HG03060 (cell line): Measurements from ENCODE around the gene SEC63.
"Not testable (repeated sequence)": the region's sequence is repeated elsewhere in the genome, so short reads cannot be mapped to it uniquely, and the experiment has no call there.

Experiments
- ATAC-seq: cut with Tn5 transposase; IDR thresholded peaks from one replicate; pipeline ENCODE4 v1.9.1; 2021; ENCODE audit warnings: low read depth, moderate number of reproducible peaks; ENCODE audit not compliant: unreplicated experiment

SEC63 gene

GRCh38 chr6:107934229-107934628, 23.8 kb downstream of the SEC63 start:
- not testable (repeated sequence) for ATAC-seq

GRCh38 chr6:107932580-107932979, 25.4 kb downstream of the SEC63 start:
- ATAC-seq: no peak

DNA sequence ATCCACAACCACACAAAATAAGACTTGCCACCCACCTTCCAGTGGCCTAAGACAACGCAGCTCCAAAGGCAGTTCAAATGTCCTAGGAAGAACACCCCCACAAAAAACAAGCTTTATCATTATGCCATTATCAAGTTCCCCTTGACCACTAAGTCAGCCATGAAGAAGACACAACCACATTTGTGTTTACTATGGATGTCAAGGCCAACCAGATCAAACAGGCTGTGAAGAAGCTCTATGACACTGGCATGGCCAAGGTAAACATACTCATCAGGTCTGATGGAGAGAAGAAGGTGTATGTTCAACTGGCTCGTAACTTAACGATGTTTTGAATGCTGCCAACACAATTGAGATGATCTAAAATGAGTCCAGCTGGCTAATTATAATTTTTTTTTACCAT, 26.1 kb downstream of the SEC63 start:
- ATAC-seq: no peak

DNA sequence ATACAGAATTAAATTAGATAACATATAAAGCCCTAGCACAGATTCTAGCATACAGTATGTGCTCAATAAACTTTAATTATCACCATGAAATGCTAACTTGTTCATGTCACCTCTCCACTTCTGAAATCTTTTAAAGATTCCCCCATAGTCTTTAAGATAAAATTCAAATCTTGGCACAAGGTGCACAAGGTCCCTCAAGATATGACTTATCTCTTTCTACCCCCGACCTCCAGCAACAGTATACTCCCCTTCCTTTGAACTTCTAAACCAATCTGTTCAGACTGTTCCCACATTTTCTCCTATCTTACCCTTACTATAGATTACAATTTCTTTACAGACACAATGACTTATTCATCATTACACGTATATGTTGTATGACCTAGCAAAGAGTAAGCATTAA, 29.0 kb downstream of the SEC63 start:
- no peak for ATAC-seq

DNA sequence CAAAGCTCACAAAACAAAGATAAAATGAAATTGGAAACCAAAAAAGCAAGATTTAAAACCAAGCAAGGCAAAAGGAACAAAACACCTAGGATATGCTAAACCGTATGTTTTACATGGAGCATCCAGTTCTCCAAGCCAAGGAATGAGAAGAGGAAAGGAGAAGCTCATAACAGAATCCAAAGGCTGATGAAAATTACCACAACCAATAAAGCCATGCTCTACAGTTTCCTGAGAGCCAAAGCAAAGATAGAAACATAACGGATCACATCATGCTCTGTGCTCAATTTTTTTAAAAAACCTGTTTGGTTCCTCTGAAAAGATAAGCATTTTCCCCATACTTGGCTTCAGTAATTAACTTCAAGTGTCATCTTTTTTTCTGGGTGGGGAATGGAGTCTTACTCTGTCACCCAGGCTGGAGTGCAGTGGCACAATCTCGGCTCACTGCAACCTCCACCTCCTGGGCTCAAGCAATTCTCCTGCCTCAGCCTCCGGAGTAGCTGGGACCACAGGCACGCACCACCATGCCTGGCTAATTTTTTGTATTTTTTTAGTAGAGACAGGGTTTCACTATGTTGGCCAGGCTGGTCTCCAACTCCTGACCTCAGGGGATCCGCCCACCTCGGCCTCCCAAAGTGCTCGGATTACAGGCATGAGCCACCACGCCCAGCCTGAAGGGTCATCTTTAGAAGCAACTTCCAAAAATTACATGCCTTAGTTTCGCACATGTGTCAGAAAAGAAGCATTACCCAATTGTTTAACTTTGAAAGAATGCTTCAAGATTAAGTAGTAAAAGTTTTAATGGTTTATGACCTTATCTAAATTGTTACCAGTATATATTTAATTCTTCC, 31.1 kb downstream of the SEC63 start:
- not testable (repeated sequence) for ATAC-seq

DNA sequence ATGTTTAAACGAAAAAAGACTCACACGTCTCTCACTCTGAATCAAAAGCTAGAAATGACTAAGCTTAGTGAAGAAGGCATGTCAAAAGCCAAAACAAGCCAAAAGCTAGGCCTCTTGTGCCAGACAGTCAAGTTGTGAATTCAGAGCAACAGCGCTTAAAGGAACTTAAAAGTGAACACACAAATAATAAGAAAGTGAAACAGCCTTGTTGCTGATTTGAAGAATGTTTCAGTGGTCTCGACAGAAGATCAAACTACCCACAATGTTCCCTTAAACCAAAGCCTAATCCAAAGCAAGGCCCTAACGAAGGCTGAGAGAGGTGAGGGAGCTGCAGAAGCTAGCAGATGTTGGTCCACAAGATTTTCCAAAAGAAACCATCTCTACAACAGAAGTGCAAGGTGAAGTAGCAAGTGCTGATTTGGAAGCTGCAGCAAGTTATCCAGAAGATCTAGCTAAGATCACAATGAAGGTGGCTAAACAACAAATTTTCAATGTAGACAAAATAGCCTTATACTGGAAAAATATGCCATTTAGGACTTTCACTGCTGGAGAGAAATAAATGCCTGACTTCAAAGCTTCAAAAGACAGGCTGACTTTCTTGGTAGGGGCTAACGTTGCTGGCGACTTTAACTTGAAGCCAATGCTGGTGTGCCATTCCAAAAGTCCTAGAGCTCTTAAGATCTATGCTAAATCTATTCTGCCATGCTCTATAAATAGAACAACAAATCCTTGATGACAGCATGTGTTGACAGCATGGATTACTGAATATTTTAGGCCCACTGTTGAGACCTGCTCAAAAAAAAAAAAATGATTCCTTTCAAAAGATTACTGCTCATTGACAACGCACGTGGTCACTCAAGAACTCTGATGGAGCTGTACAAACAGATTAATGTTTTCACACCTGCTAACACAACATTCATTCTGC, 40.3 kb downstream of the SEC63 start:
- ATAC-seq: peak; percentile 49

DNA sequence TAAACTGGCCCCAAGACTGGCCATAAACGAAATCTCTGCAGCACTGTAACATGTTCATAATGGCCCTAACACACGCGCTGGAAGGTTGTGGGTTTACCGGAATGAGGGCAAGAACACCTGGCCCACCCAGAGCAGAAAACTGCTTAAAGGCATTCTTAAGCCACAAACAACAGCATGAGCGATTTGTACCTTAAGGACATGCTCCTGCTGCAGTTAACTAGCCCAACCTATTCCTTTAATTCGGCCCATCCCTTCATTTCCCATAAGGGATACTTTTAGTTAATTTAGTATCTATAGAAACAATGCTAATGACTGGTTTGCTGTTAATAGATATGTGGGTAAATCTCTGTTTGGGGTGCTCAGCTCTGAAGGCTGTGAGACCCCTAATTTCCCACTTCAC, 41.0 kb downstream of the SEC63 start:
- not testable (repeated sequence) for ATAC-seq

GRCh38 chr6:107911692-107912091, 46.3 kb downstream of the SEC63 start:
- ATAC-seq: no peak

DNA sequence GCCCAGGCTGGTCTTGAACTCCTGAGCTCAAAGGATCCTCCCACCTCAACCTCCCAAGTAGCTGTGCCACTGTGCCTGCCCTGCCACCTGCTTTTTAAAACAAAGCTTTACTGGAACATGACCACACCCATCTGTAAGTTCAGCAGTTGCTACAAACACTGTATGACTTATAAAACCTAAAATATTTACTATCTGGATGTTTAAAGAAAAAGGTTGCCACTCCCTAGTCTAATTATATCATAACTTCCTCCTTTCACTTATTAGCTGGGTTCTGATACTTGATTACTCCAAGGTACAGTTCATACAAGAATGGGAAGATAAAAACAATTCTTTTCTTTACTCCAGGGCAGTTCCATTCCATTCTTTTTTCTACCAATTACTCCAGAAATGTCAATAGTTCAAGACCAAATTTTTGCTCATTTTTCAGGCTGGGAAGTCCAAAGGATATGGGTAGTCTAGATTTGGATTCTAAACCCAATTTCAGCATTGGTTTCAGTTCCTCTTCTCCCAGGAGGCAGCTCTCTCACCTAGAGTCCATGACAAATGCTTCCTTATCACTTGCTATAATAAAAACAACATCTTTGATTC, 63.1 kb downstream of the SEC63 start:
- no peak for ATAC-seq

DNA sequence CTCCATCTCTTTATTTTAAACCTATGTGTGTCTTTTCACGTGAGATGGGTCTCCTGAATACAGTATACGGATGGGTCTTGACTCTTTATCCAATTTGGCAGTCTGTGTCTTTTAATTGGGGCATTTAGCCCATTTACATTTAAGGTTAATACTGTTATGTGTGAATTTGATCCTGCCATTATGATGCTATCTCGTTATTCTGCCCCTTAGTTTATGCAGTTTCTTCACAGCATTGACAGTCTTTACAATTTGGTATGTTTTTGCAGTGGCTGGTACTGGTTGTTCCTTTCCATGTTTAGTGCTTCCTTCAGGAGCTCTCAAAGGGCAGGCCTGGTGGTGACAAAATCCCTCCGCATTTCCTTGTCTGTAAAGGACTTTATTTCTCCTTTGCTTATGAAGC, 67.6 kb downstream of the SEC63 start:
- ATAC-seq: not testable (repeated sequence)

GRCh38 chr6:107885950-107886349, 72.1 kb downstream of the SEC63 start:
- ATAC-seq: not testable (repeated sequence)

DNA sequence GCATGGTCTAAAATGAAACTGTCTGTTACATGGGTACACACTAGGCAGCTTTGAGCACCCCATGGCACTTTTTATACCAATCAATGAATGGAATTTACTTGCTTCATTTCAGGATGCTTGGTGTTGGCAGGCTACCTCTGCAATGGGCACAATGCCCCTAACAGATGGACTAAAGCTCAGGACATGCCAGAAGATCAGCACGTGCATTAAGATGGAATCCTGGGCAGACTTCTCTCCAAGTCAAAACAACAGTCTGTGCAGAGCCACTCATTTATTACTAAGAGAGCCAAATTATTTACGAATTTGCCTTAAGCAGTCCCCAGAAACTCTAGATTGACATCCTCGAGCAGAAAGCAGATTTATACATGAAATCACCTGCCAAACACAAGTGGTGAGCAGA, 78.1 kb downstream of the SEC63 start:
- no peak for ATAC-seq

GRCh38 chr6:107877968-107878367, 80.0 kb downstream of the SEC63 start:
- ATAC-seq: no peak

GRCh38 chr6:107871976-107872375, 86.0 kb downstream of the SEC63 start:
- ATAC-seq: no peak

- ATAC-seq: not testable (repeated sequence)
These were observed 86.5 kb downstream of the SEC63 start for GRCh38 chr6:107871512-107871911.

DNA sequence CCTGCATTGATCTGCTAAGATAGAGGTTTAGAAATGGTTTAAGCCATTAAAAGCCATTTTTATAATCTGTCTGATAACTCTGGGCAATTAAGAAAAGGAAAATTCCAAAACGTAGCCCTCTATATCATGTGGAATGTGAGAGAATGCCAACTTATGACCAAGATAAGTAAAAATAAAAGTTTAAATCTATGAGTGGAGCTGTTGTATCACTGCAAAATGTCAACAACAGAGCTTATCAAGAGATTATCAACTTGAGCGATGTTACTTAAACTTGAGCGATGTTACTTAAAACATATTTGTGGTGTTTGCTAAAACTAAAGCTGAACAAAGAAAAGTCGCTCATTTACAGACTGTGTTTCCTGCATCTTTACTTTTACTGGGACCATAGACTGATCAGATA, 87.0 kb downstream of the SEC63 start:
- no peak for ATAC-seq

DNA sequence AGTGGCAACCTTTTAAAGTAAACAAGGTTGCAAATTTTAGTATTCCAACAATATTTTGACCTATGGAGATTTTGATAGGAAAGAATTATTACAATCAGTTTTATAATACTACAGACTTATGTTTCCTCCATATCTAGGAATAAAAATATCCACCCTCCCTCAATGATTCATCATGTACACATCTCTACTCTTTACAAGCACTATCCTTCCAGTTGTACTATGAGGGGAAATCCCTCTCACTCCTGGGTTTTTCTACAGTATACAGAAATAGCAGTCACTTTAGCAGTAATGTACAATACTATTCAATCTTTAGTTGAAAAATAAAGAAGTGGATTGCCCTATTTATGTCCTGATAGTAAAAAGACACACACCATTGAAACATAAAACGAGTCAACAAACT, 87.6 kb downstream of the SEC63 start:
- ATAC-seq: no peak

GRCh38 chr6:107869871-107870270, 88.1 kb downstream of the SEC63 start:
- ATAC-seq: no peak

DNA sequence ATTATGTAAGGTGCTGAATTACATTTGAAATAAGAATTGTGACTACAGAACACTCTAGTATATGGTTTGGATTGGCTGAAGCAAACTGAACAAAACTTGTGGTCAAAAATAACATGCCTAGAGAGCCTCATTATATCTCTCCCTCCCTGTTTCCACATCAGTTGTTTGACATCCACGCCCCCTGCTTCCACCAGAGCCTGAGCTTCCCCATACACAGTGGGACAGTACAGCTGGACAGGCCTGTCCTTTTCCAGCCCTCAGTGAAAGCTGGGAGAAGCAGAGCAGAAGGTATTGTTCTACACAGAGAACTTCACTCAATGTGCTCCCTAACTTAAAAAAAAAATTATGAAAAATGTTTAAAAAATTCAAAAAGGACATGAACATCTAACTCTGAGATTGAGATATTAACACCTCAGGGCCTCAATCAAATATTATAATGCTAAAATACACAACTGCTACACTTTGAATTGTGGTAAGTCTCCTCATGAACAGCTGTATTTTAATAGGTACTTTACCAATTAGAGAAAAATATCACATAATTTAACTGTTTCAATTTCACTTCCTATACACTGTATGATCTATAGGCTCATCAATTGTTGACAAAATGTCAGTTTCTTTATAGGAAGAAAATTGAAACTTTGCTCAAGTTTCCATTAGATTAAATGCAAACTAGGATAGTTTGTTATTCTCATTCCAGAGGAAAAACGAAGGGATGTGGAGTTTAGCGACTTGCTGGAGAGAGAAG, 89.0 kb downstream of the SEC63 start:
- no peak for ATAC-seq

DNA sequence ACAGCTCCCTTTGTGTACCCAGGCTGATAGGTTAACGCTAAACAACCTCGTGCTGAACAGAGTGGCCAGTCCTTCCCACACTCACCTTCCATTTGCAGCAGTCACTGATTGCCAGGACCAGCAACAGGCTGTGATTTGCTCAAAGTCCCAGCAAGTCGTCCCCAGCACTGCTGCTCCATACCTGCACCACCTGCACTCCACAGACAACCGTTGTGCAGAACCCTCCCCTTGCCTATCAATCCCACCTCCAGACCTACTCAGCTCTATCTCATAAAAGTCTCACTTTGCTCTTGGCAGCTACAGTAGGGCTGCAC, 90.7 kb downstream of the SEC63 start:
- ATAC-seq: no peak
